ENCODE results near the gene GBA2.

DNA sequence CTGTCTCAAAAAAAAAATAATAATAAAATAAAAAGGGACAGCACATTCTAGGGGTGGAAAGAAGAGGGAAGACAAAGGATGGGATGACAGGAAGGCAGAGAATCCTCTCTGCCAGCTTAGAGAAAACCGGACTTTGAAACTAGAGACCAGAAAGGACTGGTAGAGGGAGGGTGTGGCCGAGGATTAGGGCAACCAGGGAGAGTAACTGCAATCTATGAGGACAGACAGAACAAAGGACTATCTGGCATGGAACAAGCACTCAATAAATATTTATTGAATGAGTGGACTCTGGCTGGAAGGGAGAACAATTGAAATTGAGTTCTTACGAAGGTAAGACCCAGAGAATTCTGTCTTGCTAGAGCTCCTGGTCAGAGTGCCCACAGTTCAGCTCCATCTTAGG lies 2.4 kb downstream of the GBA2 start:
- TF ChIP-seq, protein P1, sequence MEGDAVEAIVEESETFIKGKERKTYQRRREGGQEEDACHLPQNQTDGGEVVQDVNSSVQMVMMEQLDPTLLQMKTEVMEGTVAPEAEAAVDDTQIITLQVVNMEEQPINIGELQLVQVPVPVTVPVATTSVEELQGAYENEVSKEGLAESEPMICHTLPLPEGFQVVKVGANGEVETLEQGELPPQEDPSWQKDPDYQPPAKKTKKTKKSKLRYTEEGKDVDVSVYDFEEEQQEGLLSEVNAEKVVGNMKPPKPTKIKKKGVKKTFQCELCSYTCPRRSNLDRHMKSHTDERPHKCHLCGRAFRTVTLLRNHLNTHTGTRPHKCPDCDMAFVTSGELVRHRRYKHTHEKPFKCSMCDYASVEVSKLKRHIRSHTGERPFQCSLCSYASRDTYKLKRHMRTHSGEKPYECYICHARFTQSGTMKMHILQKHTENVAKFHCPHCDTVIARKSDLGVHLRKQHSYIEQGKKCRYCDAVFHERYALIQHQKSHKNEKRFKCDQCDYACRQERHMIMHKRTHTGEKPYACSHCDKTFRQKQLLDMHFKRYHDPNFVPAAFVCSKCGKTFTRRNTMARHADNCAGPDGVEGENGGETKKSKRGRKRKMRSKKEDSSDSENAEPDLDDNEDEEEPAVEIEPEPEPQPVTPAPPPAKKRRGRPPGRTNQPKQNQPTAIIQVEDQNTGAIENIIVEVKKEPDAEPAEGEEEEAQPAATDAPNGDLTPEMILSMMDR (IDR thresholded peaks at IDR 0.05; ENCODE audit: poor library complexity), result no peak
- no peak for TF ChIP-seq EZH2phosphoT487 (IDR thresholded peaks at IDR 0.05; ENCODE audit: low read depth, severe bottlenecking, unreplicated experiment)
